ENCODE results near the gene OR2B2. TPM values are rescaled to one million over a fixed set of nuclear protein-coding genes. Genes with fewer than 3 reads are reported as not detected.
"Not testable (repeated sequence)": the region's sequence is repeated elsewhere in the genome, so short reads cannot be mapped to it uniquely, and the experiment has no call there.

OR2B2 gene
- total and polyA plus RNA-seq, 2 experiments from 2014 or later = not detected

DNA sequence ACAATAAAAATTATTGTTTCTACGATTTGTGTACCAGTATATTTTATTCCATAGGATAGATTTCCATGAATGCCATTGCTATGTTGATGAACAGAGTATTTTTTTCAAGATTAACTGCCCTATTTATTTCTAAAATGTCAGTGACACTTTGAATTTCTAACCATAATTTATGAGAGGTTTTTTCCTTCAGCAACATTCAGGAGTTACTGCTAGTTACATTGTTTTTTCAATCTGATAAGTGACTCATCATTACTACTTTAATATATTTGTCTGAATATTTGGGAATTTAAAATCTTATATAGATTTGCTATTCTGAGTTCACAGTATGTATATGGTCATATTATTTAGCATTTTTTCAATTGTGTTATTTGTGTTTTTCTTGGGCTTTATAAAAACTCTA is 38.8 kb upstream of the OR2B2 start:
- no peak for DNase-seq (ENCODE audit: low spot score)
- H3K4me2 ChIP-seq = no peak overlapping the region
- H3K27me3 ChIP-seq = peaks cover 8% of the 10 kb centered on the region
- 72% methylated on average over 1 of the region's 1 CpG for WGBS (ENCODE audit: low lambda C conversion rate, missing lambda C conversion rate)
- no peaks in the 10 kb centered on the region for H3K9me3 ChIP-seq (ENCODE audit: low read depth)
- H3K9me2 ChIP-seq (replicated peaks; ENCODE audit: insufficient read depth) = no peaks in the 10 kb centered on the region
- no peak overlapping the region for H3K4me3 ChIP-seq
- TF ChIP-seq EZH2 (IDR thresholded peaks at IDR 0.05; ENCODE audit: borderline replicate concordance) (no peak), EZH2phosphoT487 (IDR thresholded peaks at IDR 0.05; ENCODE audit: low read depth, severe bottlenecking, unreplicated experiment) (no peak)
- TF ChIP-seq, protein P1, sequence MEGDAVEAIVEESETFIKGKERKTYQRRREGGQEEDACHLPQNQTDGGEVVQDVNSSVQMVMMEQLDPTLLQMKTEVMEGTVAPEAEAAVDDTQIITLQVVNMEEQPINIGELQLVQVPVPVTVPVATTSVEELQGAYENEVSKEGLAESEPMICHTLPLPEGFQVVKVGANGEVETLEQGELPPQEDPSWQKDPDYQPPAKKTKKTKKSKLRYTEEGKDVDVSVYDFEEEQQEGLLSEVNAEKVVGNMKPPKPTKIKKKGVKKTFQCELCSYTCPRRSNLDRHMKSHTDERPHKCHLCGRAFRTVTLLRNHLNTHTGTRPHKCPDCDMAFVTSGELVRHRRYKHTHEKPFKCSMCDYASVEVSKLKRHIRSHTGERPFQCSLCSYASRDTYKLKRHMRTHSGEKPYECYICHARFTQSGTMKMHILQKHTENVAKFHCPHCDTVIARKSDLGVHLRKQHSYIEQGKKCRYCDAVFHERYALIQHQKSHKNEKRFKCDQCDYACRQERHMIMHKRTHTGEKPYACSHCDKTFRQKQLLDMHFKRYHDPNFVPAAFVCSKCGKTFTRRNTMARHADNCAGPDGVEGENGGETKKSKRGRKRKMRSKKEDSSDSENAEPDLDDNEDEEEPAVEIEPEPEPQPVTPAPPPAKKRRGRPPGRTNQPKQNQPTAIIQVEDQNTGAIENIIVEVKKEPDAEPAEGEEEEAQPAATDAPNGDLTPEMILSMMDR (IDR thresholded peaks at IDR 0.05; ENCODE audit: poor library complexity) = no peak
- H3K4me1 ChIP-seq (ENCODE audit: insufficient read depth) = no peaks in the 10 kb centered on the region
- H3K27ac ChIP-seq = no peak overlapping the region
- no peaks in the 10 kb centered on the region for H3K79me2 ChIP-seq
- H3K36me3 ChIP-seq (replicated peaks; ENCODE audit: insufficient read depth, low read depth) = no peaks in the 10 kb centered on the region
- H4K20me1 ChIP-seq (ENCODE audit: insufficient read depth, poor library complexity, severe bottlenecking) = no peaks in the 10 kb centered on the region
- no peak overlapping the region for H2AFZ ChIP-seq

DNA sequence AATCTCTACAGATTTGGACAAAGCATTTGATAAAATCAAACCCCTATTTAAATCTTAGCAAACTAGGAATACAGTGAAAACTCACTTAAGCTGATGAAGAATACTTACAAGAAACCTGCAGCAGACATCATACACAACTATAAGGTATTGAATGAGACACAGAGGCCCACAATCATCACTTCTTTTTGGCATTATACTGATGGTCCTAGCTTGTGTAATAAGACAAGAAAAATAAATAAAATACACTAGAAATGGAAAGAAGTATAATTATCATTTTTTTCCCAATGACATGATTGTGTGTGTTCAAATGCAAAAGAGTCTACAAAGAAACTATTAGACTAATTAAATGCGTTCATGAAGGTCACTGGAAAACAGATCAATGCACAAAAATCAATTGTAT is 36.0 kb upstream of the OR2B2 start:
- H3K4me1 ChIP-seq (ENCODE audit: insufficient read depth) = no peaks in the 10 kb centered on the region
- TF ChIP-seq, protein P1 (IDR thresholded peaks at IDR 0.05; ENCODE audit: poor library complexity) = no peak
- TF ChIP-seq EZH2 (IDR thresholded peaks at IDR 0.05; ENCODE audit: borderline replicate concordance) = no peak
- TF ChIP-seq EZH2phosphoT487 (IDR thresholded peaks at IDR 0.05; ENCODE audit: low read depth, severe bottlenecking, unreplicated experiment) = no peak
- no peaks in the 10 kb centered on the region for H3K36me3 ChIP-seq (replicated peaks; ENCODE audit: insufficient read depth, low read depth)
- H3K4me2 ChIP-seq = no peak overlapping the region
- DNase-seq (ENCODE audit: low spot score) = no peak
- no peaks in the 10 kb centered on the region for H3K79me2 ChIP-seq
- H3K4me3 ChIP-seq = no peak overlapping the region
- H3K27me3 ChIP-seq = peaks cover 5% of the 10 kb centered on the region
- H3K9me2 ChIP-seq (replicated peaks; ENCODE audit: insufficient read depth) = no peaks in the 10 kb centered on the region
- no peaks in the 10 kb centered on the region for H4K20me1 ChIP-seq (ENCODE audit: insufficient read depth, poor library complexity, severe bottlenecking)
- no peak overlapping the region for H2AFZ ChIP-seq
- no peak overlapping the region for H3K27ac ChIP-seq
- WGBS (ENCODE audit: low lambda C conversion rate, missing lambda C conversion rate) = 90% methylated on average over 1 of the region's 1 CpG
- H3K9me3 ChIP-seq (ENCODE audit: low read depth) = no peaks in the 10 kb centered on the region

DNA sequence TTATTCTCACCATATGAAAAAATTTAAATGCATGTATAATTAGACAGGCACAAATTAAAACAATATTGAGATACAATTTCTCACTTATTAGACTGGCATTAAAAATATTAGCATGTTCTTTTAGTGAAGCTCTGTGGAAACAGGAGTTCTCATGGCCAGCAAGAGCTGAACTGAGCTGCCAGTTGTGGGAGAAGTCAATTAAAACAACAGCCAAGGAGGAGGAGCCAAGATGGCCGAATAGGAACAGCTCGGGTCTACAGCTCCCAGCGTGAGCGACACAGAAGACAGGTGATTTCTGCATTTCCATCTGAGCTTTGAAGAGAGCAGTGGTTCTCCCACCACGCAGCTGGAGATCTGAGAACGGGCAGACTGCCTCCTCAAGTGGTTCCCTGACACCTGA is 30.9 kb upstream of the OR2B2 start:
- not testable (repeated sequence) for H3K79me2 ChIP-seq; H3K9me2 ChIP-seq (replicated peaks; ENCODE audit: insufficient read depth)
- 55% methylated on average over 6 of the region's 6 CpGs for WGBS (ENCODE audit: low lambda C conversion rate, missing lambda C conversion rate)

DNA sequence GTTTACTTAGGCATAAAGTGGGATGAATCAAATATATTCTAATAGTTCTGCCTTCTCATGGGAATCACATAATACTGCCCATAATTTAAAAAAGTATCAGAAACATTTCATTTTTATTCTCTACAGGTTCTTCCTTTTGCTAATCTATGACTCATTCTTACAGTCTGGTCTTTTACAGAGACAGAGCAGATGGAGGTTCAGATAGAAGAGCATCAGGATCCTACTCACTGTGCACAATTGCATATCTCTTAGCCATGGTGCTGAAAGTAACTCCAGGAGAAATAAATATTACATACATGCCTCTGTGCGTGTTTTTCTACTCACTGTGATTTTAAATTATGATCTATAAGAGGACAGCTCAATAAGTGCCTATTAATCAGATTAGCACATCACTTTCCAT is 28.6 kb upstream of the OR2B2 start:
- no peaks in the 10 kb centered on the region for H3K9me3 ChIP-seq (ENCODE audit: low read depth)
- H3K4me2 ChIP-seq = no peak overlapping the region
- TF ChIP-seq, protein P1 (IDR thresholded peaks at IDR 0.05; ENCODE audit: poor library complexity) = no peak
- TF ChIP-seq EZH2phosphoT487 (IDR thresholded peaks at IDR 0.05; ENCODE audit: low read depth, severe bottlenecking, unreplicated experiment) (no peak), EZH2 (IDR thresholded peaks at IDR 0.05; ENCODE audit: borderline replicate concordance) (no peak)
- no peaks in the 10 kb centered on the region for H3K4me1 ChIP-seq (ENCODE audit: insufficient read depth)
- H3K9me2 ChIP-seq (replicated peaks; ENCODE audit: insufficient read depth) = no peaks in the 10 kb centered on the region
- H3K79me2 ChIP-seq = no peaks in the 10 kb centered on the region
- no peaks in the 10 kb centered on the region for H3K27me3 ChIP-seq
- no peak for DNase-seq (ENCODE audit: low spot score)
- no peak overlapping the region for H3K4me3 ChIP-seq
- no peak overlapping the region for H2AFZ ChIP-seq
- H3K27ac ChIP-seq = no peak overlapping the region
- no peaks in the 10 kb centered on the region for H4K20me1 ChIP-seq (ENCODE audit: insufficient read depth, poor library complexity, severe bottlenecking)
- 70% methylated on average over 1 of the region's 1 CpG for WGBS (ENCODE audit: low lambda C conversion rate, missing lambda C conversion rate)
- H3K36me3 ChIP-seq (replicated peaks; ENCODE audit: insufficient read depth, low read depth) = no peaks in the 10 kb centered on the region

More for the DNA sequence above, 30.9 kb upstream of the OR2B2 start:
- not testable (repeated sequence) for H3K27me3 ChIP-seq; H2AFZ ChIP-seq; H3K4me3 ChIP-seq; H3K4me1 ChIP-seq (ENCODE audit: insufficient read depth); H3K4me2 ChIP-seq; H3K36me3 ChIP-seq (replicated peaks; ENCODE audit: insufficient read depth, low read depth); H3K27ac ChIP-seq; H4K20me1 ChIP-seq (ENCODE audit: insufficient read depth, poor library complexity, severe bottlenecking); DNase-seq (ENCODE audit: low spot score); H3K9me3 ChIP-seq (ENCODE audit: low read depth)

Measured in hepatocyte (in vitro differentiated cells).